ENCODE data around the gene HOXB9. TPM values are rescaled to one million over a fixed set of nuclear protein-coding genes. Genes with fewer than 3 reads are reported as not detected.

Gene HOXB9
- total and polyA plus RNA-seq, 2 donors (not counting 1 experiment from before 2014, with no cell fraction given) = not detected

GRCh38 chr17:48630009-48630924 lies 4.1 kb upstream of the HOXB9 start:
- no peak for DNase-seq (ENCODE audit: low read depth in 2 of 2)
- Histone ChIP-seq H3K36me3 (ENCODE audit: control insufficient read depth, insufficient read depth, low read length) (no peaks in the 10 kb centered on the region), H3K27me3 (ENCODE audit: control insufficient read depth, insufficient read depth, low read length) (peaks cover 97% of the 10 kb centered on the region), H4K20me1 (ENCODE audit: control insufficient read depth, extremely low read depth, insufficient read depth, low read length) (no peaks in the 10 kb centered on the region), H3K9me3 (ENCODE audit: control insufficient read depth, insufficient read depth, low read depth, low read length) (no peaks in the 10 kb centered on the region), H3K27ac (ENCODE audit: insufficient read depth, low read length) (no peak overlapping the region), H3K4me2 (ENCODE audit: extremely low read depth, insufficient read depth, low read length) (no peak overlapping the region), H3K79me2 (ENCODE audit: control insufficient read depth, insufficient read depth, low read length) (no peaks in the 10 kb centered on the region), H3K4me3 (replicated peaks in 1 of 4; ENCODE audit: control extremely low read depth in 1 of 4, insufficient read depth in 1 of 4, low read depth in 3 of 4, low read length in 4 of 4) (no peak overlapping the region), H2AFZ (ENCODE audit: low read length) (no peak overlapping the region), H3K4me1 (ENCODE audit: control insufficient read depth, extremely low read depth, insufficient read depth, low read length) (no peaks in the 10 kb centered on the region), H3K9ac (ENCODE audit: insufficient read depth, low read length) (no peak overlapping the region)
- TF ChIP-seq EZH2 (IDR thresholded peaks at IDR 0.05; ENCODE audit: low read length, missing control alignments) (peak; percentile 39), CTCF (conservative IDR thresholded peaks at IDR 0.05 in 1 of 2, IDR thresholded peaks at IDR 0.05 in 1 of 2; ENCODE audit: low read depth in 1 of 2, low read length in 2 of 2) (no peak)

DNA sequence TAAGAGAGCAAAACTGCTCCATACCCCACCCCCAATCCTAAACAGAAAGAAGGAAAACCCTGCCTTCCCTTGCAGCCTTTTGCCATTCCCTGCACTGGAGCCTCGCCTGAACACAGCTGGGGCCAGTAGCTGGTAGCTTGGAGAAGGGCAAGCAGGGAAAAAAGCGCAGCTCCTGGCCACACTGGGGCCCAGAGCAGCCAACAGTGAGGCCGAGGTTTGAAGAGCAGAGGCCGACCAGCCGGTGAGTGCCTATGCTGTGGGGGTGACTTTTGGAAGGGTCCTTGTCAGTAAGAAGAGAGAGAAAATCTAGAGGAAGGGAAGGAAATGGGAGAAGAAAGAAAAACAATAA lies 3.2 kb upstream of the HOXB9 start:
- no peaks in the 10 kb centered on the region for H3K9me3 ChIP-seq (ENCODE audit: control insufficient read depth, insufficient read depth, low read depth, low read length)
- DNase-seq (ENCODE audit: low read depth in 2 of 2) = no peak
- no peak overlapping the region for H2AFZ ChIP-seq (ENCODE audit: low read length)
- no peaks in the 10 kb centered on the region for H3K36me3 ChIP-seq (ENCODE audit: control insufficient read depth, insufficient read depth, low read length)
- no peaks in the 10 kb centered on the region for H3K79me2 ChIP-seq (ENCODE audit: control insufficient read depth, insufficient read depth, low read length)
- H3K4me3 ChIP-seq (replicated peaks in 1 of 4; ENCODE audit: control extremely low read depth in 1 of 4, insufficient read depth in 1 of 4, low read depth in 3 of 4, low read length in 4 of 4) = no peak overlapping the region
- no peak overlapping the region for H3K9ac ChIP-seq (ENCODE audit: insufficient read depth, low read length)
- no peak overlapping the region for H3K4me2 ChIP-seq (ENCODE audit: extremely low read depth, insufficient read depth, low read length)
- peaks cover 97% of the 10 kb centered on the region for H3K27me3 ChIP-seq (ENCODE audit: control insufficient read depth, insufficient read depth, low read length)
- no peaks in the 10 kb centered on the region for H4K20me1 ChIP-seq (ENCODE audit: control insufficient read depth, extremely low read depth, insufficient read depth, low read length)
- TF ChIP-seq CTCF (conservative IDR thresholded peaks at IDR 0.05 in 1 of 2, IDR thresholded peaks at IDR 0.05 in 1 of 2; ENCODE audit: low read depth in 1 of 2, low read length in 2 of 2) (no peak), EZH2 (IDR thresholded peaks at IDR 0.05; ENCODE audit: low read length, missing control alignments) (peak; percentile 18)
- peaks cover 4% of the 10 kb centered on the region for H3K4me1 ChIP-seq (ENCODE audit: control insufficient read depth, extremely low read depth, insufficient read depth, low read length)
- no peak overlapping the region for H3K27ac ChIP-seq (ENCODE audit: insufficient read depth, low read length)

GRCh38 chr17:48628649-48629410 lies 2.7 kb upstream of the HOXB9 start:
- H3K9ac ChIP-seq (ENCODE audit: insufficient read depth, low read length) = no peak overlapping the region
- DNase-seq (ENCODE audit: low read depth in 2 of 2) = no peak
- H2AFZ ChIP-seq (ENCODE audit: low read length) = no peak overlapping the region
- no peak overlapping the region for H3K4me2 ChIP-seq (ENCODE audit: extremely low read depth, insufficient read depth, low read length)
- H3K36me3 ChIP-seq (ENCODE audit: control insufficient read depth, insufficient read depth, low read length) = no peaks in the 10 kb centered on the region
- no peak overlapping the region for H3K27ac ChIP-seq (ENCODE audit: insufficient read depth, low read length)
- H3K79me2 ChIP-seq (ENCODE audit: control insufficient read depth, insufficient read depth, low read length) = no peaks in the 10 kb centered on the region
- H3K4me3 ChIP-seq (replicated peaks in 1 of 4; ENCODE audit: control extremely low read depth in 1 of 4, insufficient read depth in 1 of 4, low read depth in 3 of 4, low read length in 4 of 4) = no peak overlapping the region
- TF ChIP-seq CTCF (conservative IDR thresholded peaks at IDR 0.05 in 1 of 2, IDR thresholded peaks at IDR 0.05 in 1 of 2; ENCODE audit: low read depth in 1 of 2, low read length in 2 of 2) (no peak), EZH2 (IDR thresholded peaks at IDR 0.05; ENCODE audit: low read length, missing control alignments) (peak; percentile 90)
- no peaks in the 10 kb centered on the region for H3K9me3 ChIP-seq (ENCODE audit: control insufficient read depth, insufficient read depth, low read depth, low read length)
- H4K20me1 ChIP-seq (ENCODE audit: control insufficient read depth, extremely low read depth, insufficient read depth, low read length) = peaks cover under 1% of the 10 kb centered on the region
- H3K27me3 ChIP-seq (ENCODE audit: control insufficient read depth, insufficient read depth, low read length) = peaks cover 99% of the 10 kb centered on the region
- H3K4me1 ChIP-seq (ENCODE audit: control insufficient read depth, extremely low read depth, insufficient read depth, low read length) = peaks cover 4% of the 10 kb centered on the region

All from fibroblast of lung (primary cell).